GM12891 (cell line): ENCODE measurements around the gene ITPKA.

Experiments used
- POLR2A ChIP-seq: IDR thresholded peaks from 2 replicates; pipeline ENCODE4 v1.6.1; 2011; ENCODE audit warnings: low read depth, low read length, control low read depth
- POLR2AphosphoS5 ChIP-seq: IDR thresholded peaks from 2 replicates; pipeline ENCODE4 v1.6.1; 2011; ENCODE audit warnings: low read depth, low read length, control low read depth
- POU2F2 ChIP-seq: IDR thresholded peaks from 2 replicates; pipeline ENCODE4 v1.6.1; 2011; ENCODE audit warnings: low read depth, mild to moderate bottlenecking, control low read depth, low read length, moderate library complexity
- SPI1 ChIP-seq: IDR thresholded peaks from 2 replicates; pipeline ENCODE4 v1.6.1; 2011; ENCODE audit warnings: low read depth, low read length, control low read depth
- TAF1 ChIP-seq: IDR thresholded peaks from 2 replicates; pipeline ENCODE4 v1.6.1; 2011; ENCODE audit warnings: low read depth, low read length, control low read depth

DNA sequence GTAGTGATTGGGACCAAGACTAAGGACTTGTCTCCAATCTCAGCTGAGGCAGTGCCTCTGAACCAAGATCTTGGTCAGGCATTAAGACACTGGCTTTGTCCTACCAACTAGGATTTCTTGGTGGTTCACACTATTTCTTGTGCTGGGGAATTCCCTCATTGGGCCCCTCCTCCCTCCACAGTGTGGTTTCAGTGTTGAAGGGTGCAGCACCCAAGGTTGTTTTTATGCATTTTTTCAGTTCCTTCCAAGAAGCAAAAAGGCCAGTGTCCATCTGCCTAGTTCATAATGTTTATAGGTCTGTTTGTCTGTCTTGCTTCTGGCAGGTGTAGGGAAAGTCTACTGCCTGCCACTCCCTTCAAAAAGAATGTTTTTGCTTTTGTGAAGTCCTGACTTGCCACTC is 10.6 kb upstream of the ITPKA start:
- TF ChIP-seq POLR2A (no peak), SPI1 (peak; percentile 85), POLR2AphosphoS5 (no peak), POU2F2 (peak; percentile 91; the same call in 1 of the 2 replicates), TAF1 (no peak)
